Measurements from ENCODE around the gene GPD1L.

Gene GPD1L

GRCh38 chr3:32132706-32133105, 26.3 kb downstream of the GPD1L start:
- Histone ChIP-seq H3K36me3 (ENCODE audit: insufficient read depth, low read length) (peaks cover 29% of the 10 kb centered on the region; the same call in 1 of the 2 replicates), H3K9ac (ENCODE audit: low read length) (no peak overlapping the region), H3F3A (ENCODE audit: insufficient read depth, low read length) (no peaks in the 10 kb centered on the region), H3K9me2 (ENCODE audit: low read depth, low read length) (no peaks in the 10 kb centered on the region), H3K79me2 (ENCODE audit: insufficient read depth, low read length) (no peaks in the 10 kb centered on the region), H4K20me1 (ENCODE audit: insufficient read depth, low read length) (no peaks in the 10 kb centered on the region), H3K4me2 (ENCODE audit: low read length) (no peak overlapping the region), H3K27me3 (ENCODE audit: insufficient read depth, low read length) (no peaks in the 10 kb centered on the region), H3K4me3 (ENCODE audit: low read depth, low read length, poor library complexity, severe bottlenecking) (no peak overlapping the region), H3K9me3 (ENCODE audit: low read length) (no peaks in the 10 kb centered on the region), H3K4me1 (ENCODE audit: insufficient read depth, low read length, severe bottlenecking) (no peaks in the 10 kb centered on the region), H2AFZ (ENCODE audit: low read length) (no peak overlapping the region), H3K27ac (ENCODE audit: low read depth, low read length, poor library complexity, severe bottlenecking) (no peak overlapping the region)
- TF ChIP-seq EZH2 (IDR thresholded peaks at IDR 0.05; ENCODE audit: borderline replicate concordance, low read length) (no peak), CTCF (IDR thresholded peaks at IDR 0.05; ENCODE audit: low read length) (no peak)

GRCh38 chr3:32136703-32137102, 30.3 kb downstream of the GPD1L start:
- Histone ChIP-seq H3K9ac (ENCODE audit: low read length) (no peak overlapping the region), H3K9me2 (ENCODE audit: low read depth, low read length) (no peaks in the 10 kb centered on the region), H3K9me3 (ENCODE audit: low read length) (no peaks in the 10 kb centered on the region), H2AFZ (ENCODE audit: low read length) (no peak overlapping the region), H3K36me3 (ENCODE audit: insufficient read depth, low read length) (peaks cover 24% of the 10 kb centered on the region; the same call in 1 of the 2 replicates), H3K79me2 (ENCODE audit: insufficient read depth, low read length) (no peaks in the 10 kb centered on the region), H4K20me1 (ENCODE audit: insufficient read depth, low read length) (no peaks in the 10 kb centered on the region), H3K4me1 (ENCODE audit: insufficient read depth, low read length, severe bottlenecking) (peaks cover 12% of the 10 kb centered on the region), H3K4me2 (ENCODE audit: low read length) (no peak overlapping the region), H3K27ac (ENCODE audit: low read depth, low read length, poor library complexity, severe bottlenecking) (no peak overlapping the region), H3F3A (ENCODE audit: insufficient read depth, low read length) (no peaks in the 10 kb centered on the region), H3K4me3 (ENCODE audit: low read depth, low read length, poor library complexity, severe bottlenecking) (no peak overlapping the region), H3K27me3 (ENCODE audit: insufficient read depth, low read length) (no peaks in the 10 kb centered on the region)
- TF ChIP-seq EZH2 (IDR thresholded peaks at IDR 0.05; ENCODE audit: borderline replicate concordance, low read length) (no peak), CTCF (IDR thresholded peaks at IDR 0.05; ENCODE audit: low read length) (no peak)

GRCh38 chr3:32137870-32138269, 31.4 kb downstream of the GPD1L start:
- Histone ChIP-seq H3K9ac (ENCODE audit: low read length) (no peak overlapping the region), H3K27ac (ENCODE audit: low read depth, low read length, poor library complexity, severe bottlenecking) (no peak overlapping the region), H3K79me2 (ENCODE audit: insufficient read depth, low read length) (no peaks in the 10 kb centered on the region), H3K27me3 (ENCODE audit: insufficient read depth, low read length) (no peaks in the 10 kb centered on the region), H4K20me1 (ENCODE audit: insufficient read depth, low read length) (no peaks in the 10 kb centered on the region), H2AFZ (ENCODE audit: low read length) (no peak overlapping the region), H3K4me3 (ENCODE audit: low read depth, low read length, poor library complexity, severe bottlenecking) (no peak overlapping the region), H3K36me3 (ENCODE audit: insufficient read depth, low read length) (peaks cover 17% of the 10 kb centered on the region; the same call in 1 of the 2 replicates), H3K9me2 (ENCODE audit: low read depth, low read length) (no peaks in the 10 kb centered on the region), H3K4me2 (ENCODE audit: low read length) (no peak overlapping the region), H3F3A (ENCODE audit: insufficient read depth, low read length) (no peaks in the 10 kb centered on the region), H3K9me3 (ENCODE audit: low read length) (no peaks in the 10 kb centered on the region), H3K4me1 (ENCODE audit: insufficient read depth, low read length, severe bottlenecking) (peaks cover 12% of the 10 kb centered on the region)
- no peak for TF ChIP-seq CTCF (IDR thresholded peaks at IDR 0.05; ENCODE audit: low read length)
- no peak for TF ChIP-seq EZH2 (IDR thresholded peaks at IDR 0.05; ENCODE audit: borderline replicate concordance, low read length)

Measured in OCI-LY1 (cell line).